ENCODE data around the gene AOPEP.
"Not testable (repeated sequence)": the region's sequence is repeated elsewhere in the genome, so short reads cannot be mapped to it uniquely, and the experiment has no call there.

Gene AOPEP

GRCh38 chr9:94826644-94827410 lies 100.3 kb downstream of the AOPEP start:
- DNase-seq = no peak
- H3K27ac ChIP-seq = peak overlapping the region; percentile 72 to 76
- intact Hi-C loops (cut with DNase I; ENCODE audit: low total_unique reads) = no loop called here
- H3K4me1 ChIP-seq = peaks cover 0 to 71% (median 37%) of the 10 kb centered on the region in 4 donors
- TF ChIP-seq, protein P1, sequence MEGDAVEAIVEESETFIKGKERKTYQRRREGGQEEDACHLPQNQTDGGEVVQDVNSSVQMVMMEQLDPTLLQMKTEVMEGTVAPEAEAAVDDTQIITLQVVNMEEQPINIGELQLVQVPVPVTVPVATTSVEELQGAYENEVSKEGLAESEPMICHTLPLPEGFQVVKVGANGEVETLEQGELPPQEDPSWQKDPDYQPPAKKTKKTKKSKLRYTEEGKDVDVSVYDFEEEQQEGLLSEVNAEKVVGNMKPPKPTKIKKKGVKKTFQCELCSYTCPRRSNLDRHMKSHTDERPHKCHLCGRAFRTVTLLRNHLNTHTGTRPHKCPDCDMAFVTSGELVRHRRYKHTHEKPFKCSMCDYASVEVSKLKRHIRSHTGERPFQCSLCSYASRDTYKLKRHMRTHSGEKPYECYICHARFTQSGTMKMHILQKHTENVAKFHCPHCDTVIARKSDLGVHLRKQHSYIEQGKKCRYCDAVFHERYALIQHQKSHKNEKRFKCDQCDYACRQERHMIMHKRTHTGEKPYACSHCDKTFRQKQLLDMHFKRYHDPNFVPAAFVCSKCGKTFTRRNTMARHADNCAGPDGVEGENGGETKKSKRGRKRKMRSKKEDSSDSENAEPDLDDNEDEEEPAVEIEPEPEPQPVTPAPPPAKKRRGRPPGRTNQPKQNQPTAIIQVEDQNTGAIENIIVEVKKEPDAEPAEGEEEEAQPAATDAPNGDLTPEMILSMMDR (IDR thresholded peaks at IDR 0.05) = no peak
- H3K4me3 ChIP-seq = no peak overlapping the region
- H3K27me3 ChIP-seq = no peaks in the 10 kb centered on the region
- no peaks in the 10 kb centered on the region for H3K9me3 ChIP-seq
- H3K36me3 ChIP-seq = no peaks in the 10 kb centered on the region

GRCh38 chr9:94827584-94828304 lies 101.2 kb downstream of the AOPEP start:
- DNase-seq = peak in 1 of 2 donors; percentile 48
- peak overlapping the region; percentile 72 to 76 for H3K27ac ChIP-seq

DNA sequence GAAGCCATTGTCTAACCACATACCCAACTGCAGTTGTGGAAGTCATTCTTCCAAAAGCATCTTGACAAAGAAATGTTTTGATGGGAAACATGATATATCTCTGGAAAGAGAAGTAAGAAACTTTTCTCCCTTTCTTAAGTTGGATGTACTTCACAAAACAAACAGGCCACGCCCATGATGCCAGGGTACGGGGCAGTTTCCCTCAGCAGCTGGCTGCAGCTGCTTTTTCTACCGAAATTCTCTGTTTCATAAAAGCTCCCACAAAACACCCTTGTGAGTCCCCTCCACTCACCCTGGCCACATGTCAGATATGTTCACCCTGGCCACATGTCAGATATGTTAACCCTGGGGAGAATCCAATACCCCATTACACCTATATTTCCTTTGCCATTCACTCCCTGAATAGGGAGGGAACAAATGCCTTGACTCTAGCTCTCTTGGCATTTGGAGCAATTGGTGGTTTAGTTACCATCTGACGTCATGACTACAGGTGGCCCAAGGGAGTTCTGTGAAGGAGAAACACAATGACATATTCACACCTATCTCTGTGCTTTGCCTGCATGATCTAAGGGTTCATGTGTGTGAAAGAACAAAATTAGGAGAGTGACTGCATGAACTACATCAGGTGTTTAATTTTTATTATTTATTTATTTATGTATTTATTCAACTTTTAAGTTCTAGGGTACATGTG lies 103.0 kb downstream of the AOPEP start:
- TF ChIP-seq, protein P1 (IDR thresholded peaks at IDR 0.05) = no peak
- Histone ChIP-seq H3K4me1 (peaks cover 0 to 56% (median 33%) of the 10 kb centered on the region in 4 donors), H3K4me3 (no peak overlapping the region), H3K36me3 (no peaks in the 10 kb centered on the region), H3K27me3 (no peaks in the 10 kb centered on the region), H3K9me3 (no peaks in the 10 kb centered on the region), H3K27ac (peak overlapping the region; percentile 72 to 76)
- intact Hi-C loops (cut with DNase I; ENCODE audit: low total_unique reads) = no loop called here
- no peak for DNase-seq

More at GRCh38 chr9:94827584-94828304, 101.2 kb downstream of the AOPEP start:
- H3K9me3 ChIP-seq = no peaks in the 10 kb centered on the region
- peaks cover 0 to 68% (median 33%) of the 10 kb centered on the region in 4 donors for H3K4me1 ChIP-seq
- no peak overlapping the region for H3K4me3 ChIP-seq
- no peaks in the 10 kb centered on the region for H3K27me3 ChIP-seq
- TF ChIP-seq, protein P1 (IDR thresholded peaks at IDR 0.05) = no peak
- intact Hi-C loops (cut with DNase I; ENCODE audit: low total_unique reads) = no loop called here
- no peaks in the 10 kb centered on the region for H3K36me3 ChIP-seq

- DNase-seq; H3K27me3 ChIP-seq; H3K36me3 ChIP-seq; intact Hi-C loops (cut with DNase I; ENCODE audit: low total_unique reads); H3K27ac ChIP-seq; H3K9me3 ChIP-seq; H3K4me3 ChIP-seq: not testable (repeated sequence)
- peaks cover 0 to 50% (median 28%) of the 10 kb centered on the region in 4 donors for H3K4me1 ChIP-seq
Measured at GRCh38 chr9:94830071-94830604, 103.6 kb downstream of the AOPEP start.

DNA sequence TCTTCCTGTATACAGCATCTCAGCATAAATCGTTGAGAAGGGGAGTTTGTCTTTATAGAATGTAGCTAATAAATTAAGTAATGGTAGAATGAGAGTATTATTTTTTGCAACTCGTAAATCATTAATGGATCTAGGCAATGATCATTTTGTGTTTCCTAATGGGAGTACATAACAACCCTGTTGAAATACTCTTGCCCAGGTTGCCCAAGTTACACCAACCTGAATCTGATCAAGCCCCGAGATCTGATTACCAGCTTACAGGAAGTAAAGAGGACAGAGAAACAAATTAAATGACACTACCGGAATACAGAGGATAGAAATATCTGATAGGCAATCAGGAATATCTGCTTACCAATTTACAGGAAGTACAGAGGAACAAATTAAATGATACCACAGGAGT lies 107.3 kb downstream of the AOPEP start:
- Histone ChIP-seq H3K4me1 (peaks cover 0 to 14% (median 5%) of the 10 kb centered on the region in 4 donors), H3K27ac (no peak overlapping the region), H3K4me3 (no peak overlapping the region), H3K27me3 (no peaks in the 10 kb centered on the region), H3K36me3 (no peaks in the 10 kb centered on the region), H3K9me3 (peaks cover 0 to 8% (median 0%) of the 10 kb centered on the region in 3 donors)
- no peak for DNase-seq
- TF ChIP-seq, protein P1 (IDR thresholded peaks at IDR 0.05) = no peak
- intact Hi-C loops (cut with DNase I; ENCODE audit: low total_unique reads) = no loop called here

Data from tibial artery (tissue), 4 donors.